Activated T-helper 1 cell treated with anti-CD3 and anti-CD28 coated beads, Interleukin-12 subunit alpha, Interleukin-12 subunit beta, Interleukin-2, Interleukin-4 antibody, amounts not matched to agents 30 ng/mL and 10 ng/mL and 1 ng/mL, durations not matched to agents 14 hours and 24 hours and 36 hours (primary cell): Measurements from ENCODE around the gene CILP2. TPM values are rescaled to one million over a fixed set of nuclear protein-coding genes. Genes with fewer than 3 reads are reported as not detected.
A peak's percentile ranks its signal among the peaks of the same experiment; 100 is the strongest.

Experiments
- DNase-seq: peaks from one replicate; pipeline ENCODE4 v3.0.0; 2021; ENCODE audit warnings: low spot score
- H3K27ac Mint-ChIP-seq: one replicate; pipeline ENCODE4 v1.8.0; 2021; ENCODE audit warnings: mild to moderate bottlenecking, mixed read lengths
- H3K27me3 Mint-ChIP-seq: one replicate; pipeline ENCODE4 v1.8.0; 2022; ENCODE audit warnings: mild to moderate bottlenecking, moderate library complexity, mixed read lengths; ENCODE audit not compliant: insufficient read depth
- H3K36me3 Mint-ChIP-seq: one replicate; pipeline ENCODE4 v1.8.0; 2021; ENCODE audit warnings: low read depth, mixed read lengths
- H3K4me1 Mint-ChIP-seq: one replicate; pipeline ENCODE4 v1.8.0; 2021; ENCODE audit warnings: low read depth, mixed read lengths
- H3K4me3 Mint-ChIP-seq: one replicate; pipeline ENCODE4 v1.8.0; 2021; ENCODE audit warnings: mild to moderate bottlenecking, moderate library complexity, mixed read lengths
- H3K9me3 Mint-ChIP-seq: one replicate; pipeline ENCODE4 v1.8.0; 2021; ENCODE audit warnings: mixed read lengths
- intact Hi-C: fragments of 100-400 bp; cut with micrococcal nuclease; formaldehyde crosslinking; loops from one replicate; pipeline ENCODE4 v1.15.1; 2024
- total RNA-seq: library from RNA; stranded (reverse); gene quantifications from 2 replicates; pipeline ENCODE4 v1.2.3, GENCODE V29; 2022

Gene CILP2
- total RNA-seq, 1 donor from 2014 or later = 0.26 TPM

DNA sequence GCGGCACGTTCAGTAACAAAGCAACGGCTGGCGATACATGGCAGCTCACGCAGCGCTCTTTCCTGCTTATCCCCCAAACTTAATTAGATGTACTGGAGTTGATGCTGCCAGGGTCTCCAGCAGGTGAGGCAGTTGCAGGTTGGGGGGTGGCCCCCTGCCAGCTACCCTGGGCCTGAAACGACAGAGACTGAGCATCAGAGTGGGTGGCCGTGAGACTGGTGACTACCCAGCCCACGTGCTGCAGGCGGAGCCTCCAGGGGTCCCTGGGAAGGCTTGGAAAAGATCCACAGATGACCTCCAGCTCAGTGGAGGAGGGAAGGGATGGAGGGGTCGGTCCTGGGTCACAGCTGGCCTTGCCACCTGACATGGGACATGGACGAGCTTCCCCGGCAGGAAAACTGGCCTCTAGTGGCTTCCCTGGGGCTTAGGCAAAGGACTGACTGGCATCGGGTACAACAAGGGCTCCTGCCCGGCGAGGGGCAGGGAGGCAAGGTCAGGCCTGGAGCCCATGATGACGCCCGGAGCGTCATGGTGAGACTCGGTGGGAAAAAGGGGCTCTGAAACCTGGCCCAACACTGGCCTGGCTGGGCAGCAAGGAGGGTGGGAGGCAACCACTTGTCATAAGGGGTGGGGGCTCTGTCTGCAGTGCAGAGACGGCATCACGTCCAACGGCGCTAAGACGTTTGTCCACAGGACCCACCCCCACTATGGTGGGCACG lies 24.0 kb downstream of the CILP2 start:
- DNase-seq = no peak
- H3K4me1 Mint-ChIP-seq = peaks cover 6% of the 10 kb centered on the region
- H3K27ac Mint-ChIP-seq = no peak overlapping the region
- H3K27me3 Mint-ChIP-seq = no peaks in the 10 kb centered on the region
- intact Hi-C loops = no loop called here
- no peaks in the 10 kb centered on the region for H3K9me3 Mint-ChIP-seq
- peaks cover 53% of the 10 kb centered on the region for H3K36me3 Mint-ChIP-seq
- H3K4me3 Mint-ChIP-seq = no peak overlapping the region

DNA sequence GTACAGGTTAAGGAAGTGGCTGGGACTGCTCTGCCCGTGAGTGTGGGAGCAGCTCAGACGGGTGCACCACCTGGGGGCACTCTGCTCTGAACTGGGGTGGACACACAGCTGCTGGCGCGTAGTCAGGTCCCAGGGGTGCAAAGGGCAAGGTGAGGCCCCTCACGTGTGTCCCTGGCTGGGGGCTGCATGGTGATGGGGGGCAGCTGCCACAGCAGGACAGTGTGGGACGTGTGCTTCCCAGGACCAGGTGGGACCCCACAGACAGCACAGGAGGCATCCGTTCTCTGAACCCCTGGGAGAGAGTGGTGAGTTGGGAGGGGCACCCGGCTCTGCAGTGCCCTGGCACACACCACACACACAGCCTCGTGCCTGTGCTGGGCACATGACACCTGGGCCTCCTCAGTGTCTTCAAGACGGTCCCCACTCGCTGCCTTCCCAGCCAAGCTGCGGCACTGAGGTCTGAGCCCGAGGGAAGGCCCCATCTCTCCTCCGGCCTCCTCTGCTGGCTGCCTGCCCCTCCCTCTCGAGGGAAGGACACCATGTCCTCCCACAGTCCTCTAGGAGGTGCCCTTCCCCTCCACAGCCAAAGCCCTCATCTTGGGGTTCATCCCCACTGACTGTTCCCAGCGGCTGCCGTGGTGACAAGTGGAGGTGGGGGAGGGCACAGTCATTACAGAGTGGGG lies 24.7 kb downstream of the CILP2 start:
- Mint-ChIP-seq H3K27ac (no peak overlapping the region), H3K27me3 (no peaks in the 10 kb centered on the region), H3K9me3 (no peaks in the 10 kb centered on the region), H3K4me3 (no peak overlapping the region), H3K36me3 (peaks cover 56% of the 10 kb centered on the region), H3K4me1 (peaks cover 6% of the 10 kb centered on the region)
- DNase-seq = no peak
- intact Hi-C loops = loop anchor here (1.0 kb wide), 1 partner anchor 80 kb away; the partner anchor contains the start of gene GMIP

DNA sequence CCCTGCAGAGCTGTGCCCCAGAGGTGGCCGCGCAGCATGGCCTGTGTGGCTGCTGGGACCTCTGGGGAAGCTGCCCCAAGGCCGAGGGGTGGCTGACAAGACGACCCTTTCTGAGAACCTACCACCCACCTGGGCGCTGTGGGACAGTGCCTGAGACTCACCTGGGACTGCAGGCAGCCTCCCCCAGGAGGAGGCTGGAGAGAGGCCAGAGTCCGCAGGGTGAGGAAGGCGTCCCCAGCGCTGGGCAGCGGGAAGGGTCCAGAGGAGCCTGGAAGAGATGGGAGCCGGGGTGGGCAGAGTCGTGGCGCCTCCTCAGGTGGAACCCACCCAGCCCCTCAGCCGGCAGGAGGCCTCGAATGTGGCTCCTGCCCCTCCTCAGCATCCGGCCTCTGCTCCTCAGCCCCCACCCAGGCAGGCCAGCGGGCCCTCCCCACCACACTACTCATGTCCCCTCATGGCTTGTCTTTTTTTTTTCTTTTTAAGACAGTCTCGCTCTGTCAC lies 25.3 kb downstream of the CILP2 start:
- intact Hi-C loops = loop anchor here (1.0 kb wide), 1 partner anchor 80 kb away; the partner anchor contains the start of gene GMIP
- H3K27ac Mint-ChIP-seq = no peak overlapping the region
- peaks cover 6% of the 10 kb centered on the region for H3K4me1 Mint-ChIP-seq
- DNase-seq = no peak
- H3K27me3 Mint-ChIP-seq = no peaks in the 10 kb centered on the region
- H3K36me3 Mint-ChIP-seq = peaks cover 55% of the 10 kb centered on the region
- H3K4me3 Mint-ChIP-seq = no peak overlapping the region
- no peaks in the 10 kb centered on the region for H3K9me3 Mint-ChIP-seq

DNA sequence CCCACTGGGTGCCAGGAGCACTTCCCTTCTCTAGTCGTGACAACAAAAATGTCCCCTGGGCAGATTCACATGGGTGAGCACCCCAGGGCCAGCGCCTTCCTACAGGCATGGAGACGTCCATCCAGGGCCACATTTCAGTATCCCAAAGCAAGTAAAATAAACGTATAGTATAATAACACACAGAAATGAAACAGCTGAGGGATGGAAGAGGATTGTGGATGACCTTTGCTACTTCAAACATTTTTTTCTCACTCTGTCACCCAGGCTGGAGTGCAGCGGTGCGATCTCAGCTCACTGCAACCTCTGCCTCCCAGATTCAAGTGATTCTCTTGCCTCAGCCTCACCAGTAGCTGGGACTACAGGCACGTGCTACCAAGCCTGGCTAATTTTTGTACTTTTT lies 28.2 kb downstream of the CILP2 start:
- H3K27me3 Mint-ChIP-seq = no peaks in the 10 kb centered on the region
- no peaks in the 10 kb centered on the region for H3K9me3 Mint-ChIP-seq
- intact Hi-C loops = no loop called here
- peaks cover 5% of the 10 kb centered on the region for H3K4me1 Mint-ChIP-seq
- H3K27ac Mint-ChIP-seq = no peak overlapping the region
- peaks cover 66% of the 10 kb centered on the region for H3K36me3 Mint-ChIP-seq
- H3K4me3 Mint-ChIP-seq = no peak overlapping the region
- DNase-seq = no peak

DNA sequence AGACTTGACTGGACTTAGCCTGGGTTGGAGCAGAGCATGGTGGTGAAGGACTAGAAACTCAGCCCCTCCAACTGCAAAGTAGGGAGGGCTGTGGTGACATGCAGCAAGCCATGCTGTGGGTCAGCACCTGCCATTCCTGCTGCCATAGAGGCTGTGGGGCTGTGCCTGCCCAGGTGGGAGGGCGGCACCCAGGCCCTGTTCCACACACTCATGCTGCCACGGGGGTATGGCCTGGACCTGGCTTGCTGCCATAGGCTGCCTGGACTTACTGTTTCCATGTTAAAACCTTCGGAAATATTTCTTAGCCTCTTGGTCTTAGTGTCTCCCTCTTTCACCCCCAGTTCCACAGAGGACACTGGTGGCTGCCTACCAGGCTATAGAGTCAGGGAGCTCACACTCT lies 29.3 kb downstream of the CILP2 start:
- no peaks in the 10 kb centered on the region for H3K9me3 Mint-ChIP-seq
- H3K27me3 Mint-ChIP-seq = no peaks in the 10 kb centered on the region
- H3K4me3 Mint-ChIP-seq = no peak overlapping the region
- H3K36me3 Mint-ChIP-seq = peaks cover 55% of the 10 kb centered on the region
- H3K27ac Mint-ChIP-seq = peak overlapping the region; percentile 80
- intact Hi-C loops = no loop called here
- H3K4me1 Mint-ChIP-seq = peaks cover 5% of the 10 kb centered on the region
- no peak for DNase-seq

DNA sequence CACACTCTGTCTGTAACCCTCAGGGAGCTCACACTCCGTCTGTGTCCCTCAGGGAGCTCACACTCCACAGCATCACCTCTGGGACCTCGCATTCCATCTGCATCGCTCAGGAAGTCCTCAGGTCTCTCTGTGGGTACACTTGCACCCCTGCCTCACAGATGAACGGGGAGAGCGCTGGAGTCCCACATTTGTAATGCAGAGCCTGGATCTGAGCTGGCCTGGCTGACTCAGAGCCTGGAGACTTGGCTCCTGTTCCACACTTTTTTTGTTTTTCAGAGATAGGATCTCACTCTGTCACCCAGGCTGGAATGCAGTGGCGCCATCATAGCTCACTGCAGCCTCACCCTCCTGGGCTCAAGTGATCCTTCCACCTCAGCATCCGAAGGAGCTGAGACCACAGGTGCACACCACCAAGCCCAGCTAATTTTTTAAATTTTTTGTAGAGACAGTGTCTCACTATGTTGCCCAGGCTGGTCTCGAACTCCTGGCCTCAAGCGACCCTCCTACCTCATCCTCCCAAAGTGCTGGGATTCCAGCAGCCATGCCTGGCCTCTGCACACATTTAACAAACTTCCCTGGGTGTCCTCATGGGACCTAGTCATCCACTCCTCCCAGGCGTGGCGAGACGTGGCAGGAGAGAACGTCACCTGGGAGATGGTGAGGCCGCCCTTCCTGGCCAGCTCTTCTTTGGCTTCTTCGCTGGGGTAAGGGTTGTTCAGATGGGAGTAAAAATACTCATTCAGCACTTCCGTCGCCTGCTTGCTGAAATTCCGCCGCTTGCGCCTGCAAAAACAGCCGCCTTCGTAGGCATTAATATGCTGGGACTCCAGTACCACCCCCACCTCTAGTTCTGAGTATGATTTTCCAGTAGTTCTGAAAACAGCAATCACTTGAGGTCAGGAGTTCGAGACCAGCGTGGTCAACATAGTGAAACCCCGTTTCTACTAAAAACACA lies 31.0 kb downstream of the CILP2 start:
- intact Hi-C loops = loop anchor here (2.0 kb wide), 1 partner anchor 22 kb away; no protein-coding TSS in a partner anchor
- peaks cover 51% of the 10 kb centered on the region for H3K36me3 Mint-ChIP-seq
- no peaks in the 10 kb centered on the region for H3K27me3 Mint-ChIP-seq
- peak overlapping the region; percentile 84 for H3K27ac Mint-ChIP-seq
- peaks cover 5% of the 10 kb centered on the region for H3K4me1 Mint-ChIP-seq
- H3K4me3 Mint-ChIP-seq = no peak overlapping the region
- no peaks in the 10 kb centered on the region for H3K9me3 Mint-ChIP-seq
- DNase-seq = no peak

DNA sequence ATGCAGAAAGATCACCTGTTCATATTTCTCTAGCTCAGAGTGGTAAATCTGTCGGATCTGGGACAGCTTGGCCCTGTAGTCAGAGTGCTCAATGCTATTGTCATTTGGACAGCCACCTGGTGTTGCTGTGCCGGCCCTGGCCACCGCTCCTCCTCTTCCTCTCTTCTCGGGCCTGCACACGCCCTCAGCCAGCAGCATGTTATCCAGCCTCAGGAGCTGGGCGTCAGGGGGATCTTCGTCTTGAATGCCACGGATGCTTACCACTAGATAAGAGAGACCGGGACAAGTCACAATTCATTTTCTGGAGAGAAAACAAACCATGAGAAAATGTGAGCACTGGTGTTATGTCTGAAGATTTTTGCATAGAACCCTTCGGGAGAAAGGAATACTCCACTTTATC lies 32.5 kb downstream of the CILP2 start:
- H3K27me3 Mint-ChIP-seq = no peaks in the 10 kb centered on the region
- H3K36me3 Mint-ChIP-seq = peaks cover 41% of the 10 kb centered on the region
- H3K4me3 Mint-ChIP-seq = no peak overlapping the region
- intact Hi-C loops = no loop called here
- no peak for DNase-seq
- H3K9me3 Mint-ChIP-seq = no peaks in the 10 kb centered on the region
- peaks cover 9% of the 10 kb centered on the region for H3K4me1 Mint-ChIP-seq
- H3K27ac Mint-ChIP-seq = peak overlapping the region; percentile 1

DNA sequence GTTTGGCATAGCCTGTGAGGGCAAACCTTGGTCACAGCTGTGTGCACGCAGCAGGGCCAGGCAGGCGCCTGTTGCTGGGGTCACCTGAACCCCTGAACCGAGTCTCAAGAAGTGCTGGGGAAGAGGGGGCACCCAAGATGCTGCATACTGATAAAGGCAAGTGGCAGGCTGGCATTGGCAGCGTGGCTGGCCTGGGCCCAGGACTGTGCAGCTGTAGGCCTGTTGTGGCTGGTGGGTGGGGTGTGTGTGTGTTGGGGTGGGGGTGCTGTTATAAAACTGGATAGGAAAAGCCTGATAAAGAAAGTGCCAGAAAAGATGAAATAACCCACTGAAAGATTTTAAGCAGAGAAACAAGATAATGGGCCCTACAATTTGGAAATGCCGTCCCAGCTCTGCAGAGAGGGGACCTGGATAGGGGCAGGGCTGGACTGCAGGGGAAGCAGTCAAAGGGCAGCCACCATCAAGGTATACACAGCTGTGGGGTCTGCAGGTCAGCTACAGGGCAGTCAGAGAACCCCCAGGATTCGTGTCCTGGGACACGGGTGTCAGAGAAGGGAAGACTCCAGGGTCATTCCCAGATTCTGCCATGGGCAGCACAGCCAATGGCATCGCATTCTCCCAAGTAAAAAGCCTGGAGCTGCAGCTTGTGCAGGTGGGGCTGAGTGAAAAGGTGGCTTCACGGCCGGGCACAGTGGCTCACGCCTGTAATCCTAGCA lies 33.2 kb downstream of the CILP2 start:
- Mint-ChIP-seq H3K27me3 (no peaks in the 10 kb centered on the region), H3K4me1 (peaks cover 10% of the 10 kb centered on the region), H3K36me3 (peaks cover 41% of the 10 kb centered on the region), H3K27ac (peak overlapping the region; percentile 1), H3K4me3 (no peak overlapping the region), H3K9me3 (no peaks in the 10 kb centered on the region)
- DNase-seq = no peak
- intact Hi-C loops = no loop called here

DNA sequence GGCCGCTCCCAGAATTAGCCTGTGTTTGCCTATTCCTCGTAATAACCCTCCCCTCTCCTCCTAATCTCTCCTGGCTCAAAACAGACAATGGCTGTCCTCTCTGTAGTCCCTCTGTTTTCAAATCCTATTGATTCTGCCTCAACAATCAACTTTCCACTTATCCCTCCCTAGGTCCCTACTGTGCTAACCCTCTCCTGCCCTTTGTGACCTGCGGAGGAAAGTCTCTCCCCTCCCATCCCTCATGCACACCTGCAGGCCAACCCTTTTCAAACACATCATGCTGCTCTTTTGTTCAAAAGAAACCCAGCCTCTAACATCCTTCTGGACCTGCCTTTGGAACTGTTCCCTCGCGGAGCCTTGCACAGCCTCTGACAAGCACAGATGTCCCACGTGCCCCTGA lies 37.3 kb downstream of the CILP2 start:
- intact Hi-C loops = no loop called here
- H3K27me3 Mint-ChIP-seq = no peaks in the 10 kb centered on the region
- H3K36me3 Mint-ChIP-seq = peaks cover 19% of the 10 kb centered on the region
- H3K9me3 Mint-ChIP-seq = no peaks in the 10 kb centered on the region
- DNase-seq = no peak
- H3K4me3 Mint-ChIP-seq = no peak overlapping the region
- peak overlapping the region; percentile 24 for H3K27ac Mint-ChIP-seq
- H3K4me1 Mint-ChIP-seq = peaks cover 12% of the 10 kb centered on the region

DNA sequence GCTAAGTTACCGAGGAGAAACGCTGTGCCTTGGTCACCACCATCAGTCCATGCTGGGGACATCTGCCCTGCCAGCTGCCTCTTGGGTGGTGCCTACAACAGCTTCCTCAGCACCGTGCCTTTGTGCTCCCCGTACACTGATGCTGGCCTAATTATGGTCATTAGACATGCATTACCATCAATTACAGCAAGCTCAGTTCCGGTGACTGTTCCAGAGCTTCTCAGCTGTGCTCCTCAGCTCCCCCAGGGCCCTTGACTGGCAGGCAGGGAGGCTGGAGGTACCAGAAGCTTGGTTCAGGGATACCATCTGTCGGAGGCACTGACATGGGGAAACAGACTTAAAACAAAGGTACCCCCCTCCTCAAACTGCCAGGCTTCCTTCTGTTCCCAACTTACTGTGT lies 40.2 kb downstream of the CILP2 start:
- H3K27ac Mint-ChIP-seq = no peak overlapping the region
- no peaks in the 10 kb centered on the region for H3K9me3 Mint-ChIP-seq
- H3K27me3 Mint-ChIP-seq = no peaks in the 10 kb centered on the region
- H3K4me3 Mint-ChIP-seq = no peak overlapping the region
- no peak for DNase-seq
- intact Hi-C loops = no loop called here
- peaks cover 13% of the 10 kb centered on the region for H3K36me3 Mint-ChIP-seq
- peaks cover 33% of the 10 kb centered on the region for H3K4me1 Mint-ChIP-seq

DNA sequence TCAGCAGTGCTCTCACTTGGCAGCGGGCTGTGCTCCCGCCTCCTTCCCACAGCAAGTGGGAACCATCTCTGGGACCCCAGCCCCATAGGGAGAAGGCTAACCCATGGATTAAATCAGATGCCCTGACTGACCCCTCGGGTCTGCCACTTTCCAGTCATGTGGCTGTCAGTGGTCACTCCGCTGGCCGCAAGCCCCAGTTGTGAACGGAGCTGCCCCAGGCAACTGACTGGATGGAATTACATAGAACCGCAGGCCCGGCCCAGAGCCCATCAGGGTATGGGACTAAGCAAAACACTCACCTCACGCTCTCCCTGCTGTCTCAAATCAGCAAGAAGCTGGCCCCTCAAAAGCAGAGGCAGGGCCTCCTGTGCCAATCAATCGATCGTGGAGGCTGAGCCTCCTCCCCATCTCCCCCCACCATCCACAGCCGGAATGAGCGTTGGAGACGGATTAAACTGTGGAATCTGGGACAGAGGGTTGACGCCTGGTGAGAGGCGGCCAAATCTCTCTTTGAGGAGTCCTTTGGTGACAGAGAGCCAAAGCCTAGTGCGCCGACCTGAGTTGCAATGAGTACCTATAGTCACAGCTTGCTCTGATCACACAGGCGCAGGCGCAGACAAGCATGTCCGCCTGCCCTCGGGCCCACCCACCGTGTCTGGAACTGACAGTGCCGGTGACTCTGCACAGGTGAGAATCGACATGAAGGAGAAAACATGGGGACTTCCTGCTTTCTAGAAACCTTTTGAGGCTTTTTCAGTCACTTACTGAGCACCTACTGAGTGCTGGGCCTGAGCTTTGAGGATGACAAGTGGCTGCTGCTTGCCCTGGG lies 41.7 kb downstream of the CILP2 start:
- peaks cover 15% of the 10 kb centered on the region for H3K36me3 Mint-ChIP-seq
- no peaks in the 10 kb centered on the region for H3K27me3 Mint-ChIP-seq
- intact Hi-C loops = loop anchor here (5.0 kb wide), 1 partner anchor 38 kb away; the partner anchor contains the start of gene PBX4
- no peaks in the 10 kb centered on the region for H3K9me3 Mint-ChIP-seq
- H3K4me3 Mint-ChIP-seq = no peak overlapping the region
- peak overlapping the region; percentile 52 for H3K27ac Mint-ChIP-seq
- no peak for DNase-seq
- H3K4me1 Mint-ChIP-seq = peaks cover 33% of the 10 kb centered on the region
